HEK293T (cell line): Measurements from ENCODE around the gene APOBEC3B.
"Not testable (repeated sequence)": the region's sequence is repeated elsewhere in the genome, so short reads cannot be mapped to it uniquely, and the experiment has no call there.

Experiments
- ELF4 ChIP-seq: fragments of 450-650 bp; IDR thresholded peaks from 2 replicates; pipeline ENCODE4 v1.6.1; 2017; ENCODE audit warnings: antibody characterized with exemption
- FOXA1 ChIP-seq: fragments of 450-650 bp; IDR thresholded peaks from 2 replicates; pipeline ENCODE4 v1.6.1; 2016; ENCODE audit warnings: mild to moderate bottlenecking
- FOXK2 ChIP-seq: fragments of 450-650 bp; IDR thresholded peaks from 2 replicates; pipeline ENCODE4 v1.6.1; 2016; ENCODE audit warnings: mild to moderate bottlenecking
- FOXM1 ChIP-seq: fragments of 450-650 bp; IDR thresholded peaks from 2 replicates; pipeline ENCODE4 v1.6.1; 2017; ENCODE audit warnings: mild to moderate bottlenecking, borderline replicate concordance
- SUZ12 ChIP-seq: fragments of 450-650 bp; IDR thresholded peaks from 2 replicates; pipeline ENCODE4 v1.6.1; 2016; ENCODE audit warnings: mild to moderate bottlenecking
- ZNF384 ChIP-seq: fragments of 450-650 bp; IDR thresholded peaks from 2 replicates; pipeline ENCODE4 v1.6.1; 2016

DNA sequence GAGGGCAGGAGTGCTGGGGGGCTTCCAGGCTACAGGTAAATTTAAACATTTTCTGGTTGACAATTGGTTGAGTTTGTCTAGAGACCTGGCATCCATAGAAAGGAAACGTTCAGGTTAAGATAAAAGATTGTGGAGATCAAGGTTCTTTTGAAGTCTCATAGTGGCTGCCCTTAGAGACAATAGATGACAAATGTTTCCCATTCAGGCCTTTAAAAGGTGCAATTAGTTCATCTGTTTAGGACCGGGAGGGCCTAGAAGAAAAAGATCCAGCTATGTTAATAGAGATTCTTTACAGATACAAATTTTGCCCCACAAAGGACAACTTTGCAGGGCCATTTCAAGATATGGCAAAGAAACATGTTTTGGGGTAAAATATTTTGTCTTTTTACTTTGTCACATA, 54.9 kb downstream of the APOBEC3B start:
- not testable (repeated sequence) for TF ChIP-seq ELF4, FOXK2, FOXA1, SUZ12, FOXM1, ZNF384
